Dedifferentiated amniotic fluid mesenchymal stem cell (primary cell): ENCODE measurements around the gene GATA3.

ENCODE experiments used
- DNase-seq: peaks from one replicate; pipeline ENCODE4 v3.0.0-alpha.2; 2016; ENCODE audit errors: extremely low spot score

The GATA3 gene

GRCh38 chr10:8100366-8100765 is 45.9 kb downstream of the GATA3 start:
- DNase-seq = no peak

GRCh38 chr10:8102708-8103401 is 48.4 kb downstream of the GATA3 start:
- no peak for DNase-seq

- no peak for DNase-seq
Measured at GRCh38 chr10:8103543-8103942, 49.1 kb downstream of the GATA3 start.

- DNase-seq = no peak
Measured at GRCh38 chr10:8104005-8104404, 49.5 kb downstream of the GATA3 start.

DNA sequence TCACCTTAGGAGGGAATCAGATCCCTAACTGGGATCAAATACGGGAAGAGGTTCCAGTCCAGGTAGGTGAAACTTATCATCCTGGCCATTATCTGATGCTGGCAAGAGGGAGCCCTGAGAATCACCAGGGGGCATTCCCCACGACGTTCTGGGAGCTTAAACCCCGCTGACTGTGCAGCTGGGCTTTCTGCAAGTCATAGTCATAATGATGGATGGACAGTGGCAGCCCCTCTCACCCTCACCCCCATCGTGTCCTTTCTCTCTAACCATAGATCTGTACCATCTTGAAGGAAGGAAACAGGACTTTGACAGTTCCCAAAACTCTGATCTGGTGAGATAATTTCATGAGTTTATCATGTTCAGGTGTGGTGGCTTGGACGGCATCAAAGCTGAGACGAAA is 50.2 kb downstream of the GATA3 start:
- DNase-seq = no peak

GRCh38 chr10:8105932-8106331 is 51.4 kb downstream of the GATA3 start:
- no peak for DNase-seq

GRCh38 chr10:8112230-8112905 is 57.9 kb downstream of the GATA3 start:
- no peak for DNase-seq

DNA sequence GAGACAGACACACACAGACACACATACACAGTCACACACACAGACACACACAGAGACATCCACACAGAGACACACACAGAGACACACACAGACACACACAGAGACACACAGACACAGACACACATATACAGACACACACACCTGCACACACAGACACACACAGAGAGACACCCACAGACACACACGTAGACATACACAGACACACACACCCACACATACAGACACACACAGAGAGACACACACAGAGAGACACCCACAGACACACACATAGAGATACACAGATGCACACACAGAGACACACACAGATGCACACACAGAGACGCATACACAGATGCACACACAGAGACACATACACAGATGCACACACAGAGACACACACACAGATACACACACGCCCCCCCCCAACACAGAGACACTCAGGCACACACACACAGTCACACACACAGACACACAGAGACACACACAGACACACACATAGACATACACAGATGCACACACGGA is 58.5 kb downstream of the GATA3 start:
- no peak for DNase-seq

DNA sequence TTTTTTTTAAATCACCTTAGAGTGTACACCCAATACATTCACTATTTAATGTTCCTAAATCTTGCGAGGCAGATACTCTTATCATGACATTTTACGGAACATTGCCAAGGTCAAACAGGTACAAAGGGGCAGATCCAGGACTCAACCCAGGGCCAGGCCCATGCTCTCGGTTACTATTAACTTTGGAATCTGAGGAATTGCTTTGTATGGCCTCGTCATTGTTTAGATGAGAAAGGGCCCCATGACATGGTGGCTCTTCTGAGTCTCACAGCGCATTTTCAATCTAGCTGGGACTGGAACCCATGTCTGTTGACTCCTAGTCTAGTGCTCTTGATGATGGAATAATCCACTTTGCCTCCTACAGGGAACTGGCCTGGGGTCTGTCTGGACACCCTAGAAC is 59.1 kb downstream of the GATA3 start:
- DNase-seq = no peak

- no peak for DNase-seq
Measured at GRCh38 chr10:8114741-8115617, 60.5 kb downstream of the GATA3 start.

GRCh38 chr10:8115618-8115980 is 61.1 kb downstream of the GATA3 start:
- DNase-seq = no peak

- DNase-seq = no peak
Measured at GRCh38 chr10:8116474-8116873, 62.0 kb downstream of the GATA3 start.

GRCh38 chr10:8116926-8117493 is 62.5 kb downstream of the GATA3 start:
- DNase-seq = no peak

DNA sequence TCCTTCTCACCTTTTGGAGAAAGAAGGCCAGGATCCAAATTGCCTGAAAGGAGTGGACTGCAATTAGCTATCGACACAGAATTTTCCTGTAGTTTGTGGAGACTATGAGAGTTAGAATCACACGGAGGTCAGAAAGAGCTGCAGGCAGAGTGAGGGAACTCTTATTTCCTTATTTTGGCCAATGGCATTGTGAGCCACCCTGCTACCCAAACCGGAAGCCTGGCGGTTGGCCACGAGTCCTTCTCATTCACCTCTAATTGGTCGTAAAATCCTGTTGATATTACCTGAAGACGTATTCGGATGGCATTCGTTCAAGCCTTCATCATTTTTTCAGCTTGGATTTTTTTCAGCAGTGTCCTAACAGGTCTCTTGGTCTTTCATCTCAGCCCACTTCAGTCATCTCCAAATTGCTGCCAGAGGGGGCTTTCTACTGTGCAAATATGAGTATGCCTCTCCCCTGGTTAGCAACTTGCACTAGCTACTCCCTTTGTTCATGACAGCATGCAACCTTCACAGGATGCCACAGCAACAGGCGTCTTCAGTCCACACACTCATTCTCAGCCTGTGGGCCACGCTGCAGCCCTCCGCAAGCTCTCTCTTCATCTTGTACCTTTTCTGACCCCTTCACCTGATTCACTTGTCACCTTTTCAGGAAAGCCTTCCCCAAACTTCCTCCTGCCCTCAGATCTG is 66.9 kb downstream of the GATA3 start:
- DNase-seq = no peak

DNA sequence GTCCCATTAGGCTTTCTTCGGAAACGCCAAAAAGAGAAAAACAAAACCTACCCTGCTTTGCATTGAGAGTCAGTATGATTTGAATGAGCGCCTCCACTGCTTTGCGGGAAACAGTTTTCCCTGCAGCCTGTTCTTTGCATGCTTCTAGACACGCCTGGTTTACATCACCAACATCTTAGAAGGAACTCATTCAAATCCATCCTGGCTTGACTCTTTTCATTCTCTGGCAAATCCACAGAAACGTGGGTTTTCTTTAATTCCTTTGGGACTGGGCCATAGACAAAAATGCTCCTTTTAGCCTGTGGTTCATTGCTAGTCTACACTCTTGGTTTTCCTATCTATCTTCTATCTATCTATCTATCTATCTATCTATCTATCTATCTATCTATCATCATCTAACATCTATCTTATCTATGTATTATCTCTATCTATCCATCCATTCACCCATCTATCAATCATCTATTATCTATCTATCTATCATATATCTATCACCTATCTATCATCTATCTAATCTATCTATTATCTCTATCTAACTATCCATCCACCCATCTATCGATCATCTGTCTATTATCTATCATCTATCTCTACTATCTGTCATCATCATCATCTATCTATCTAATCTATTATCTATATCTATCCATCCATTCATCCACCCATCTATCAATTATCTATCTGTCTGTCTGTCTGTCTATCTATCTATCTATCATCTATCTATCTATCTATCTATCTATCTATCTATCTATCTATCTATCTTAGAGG is 68.3 kb downstream of the GATA3 start:
- DNase-seq = no peak

GRCh38 chr10:8124436-8124835 is 69.9 kb downstream of the GATA3 start:
- DNase-seq = no peak
